B cell (primary cell): ENCODE results near the gene PFN1. TPM values are rescaled to one million over a fixed set of nuclear protein-coding genes. Genes with fewer than 3 reads are reported as not detected.

Source experiments
- ATAC-seq: fragments of 200-7000 bp; cut with Tn5 transposase; one replicate; pipeline ENCODE4 v1.10.0; 2021; ENCODE audit warnings: low read depth, mild to moderate bottlenecking, moderate number of reproducible peaks, moderate library complexity
- CTCF ChIA-PET: fragments of 350-600 bp; sonication (Branson Sonifier 250); formaldehyde crosslinking; loops from one replicate; lab custom pipeline; 2021; ENCODE audit warnings: antibody characterized with exemption, inconsistent platforms; lab: Charles Lee
- POLR2A ChIA-PET: fragments of 350-600 bp; sonication (Branson Sonifier 250); formaldehyde crosslinking; loops from one replicate; lab custom pipeline; 2021; ENCODE audit warnings: antibody characterized with exemption; lab: Charles Lee
- DNase-seq: peaks from one replicate; pipeline ENCODE4 v3.0.0; 2013
- H2AFZ ChIP-seq: 2 replicates; pipeline ENCODE4 v1.6.1; 2012; ENCODE audit warnings: mild to moderate bottlenecking, low read depth, low read length; ENCODE audit not compliant: insufficient read depth, poor library complexity, severe bottlenecking
- H3K27ac ChIP-seq, 2 donors: 1 replicate in 1 of 2; 2 replicates in 1 of 2; pipeline ENCODE4 v1.5.1; 2012 to 2013; ENCODE audit warnings: low read length in 2 of 2, mild to moderate bottlenecking in 2 of 2, moderate library complexity in 1 of 2
- H3K27me3 ChIP-seq, 4 experiments: fragments of 200-600 bp in 1 of 4; sonication (generic) in 1 of 4; replicated peaks in 1 of 4; 1 replicate in 2 of 4; 2 replicates in 2 of 4; pipeline versions ENCODE4 v1.6.1 to v1.7.0; 2013 to 2016; ENCODE audit warnings: low read length in 3 of 4, mild to moderate bottlenecking in 2 of 4, mixed read lengths in 1 of 4, moderate library complexity in 1 of 4; ENCODE audit not compliant: insufficient read depth in 4 of 4, control insufficient read depth in 3 of 4; ENCODE audit errors: control extremely low read depth in 1 of 4
- H3K36me3 ChIP-seq, 2 experiments: replicated peaks in 1 of 2; 1 replicate in 1 of 2; 2 replicates in 1 of 2; pipeline versions ENCODE4 v1.6.1 to v1.7.1; 2013; ENCODE audit warnings: low read length in 1 of 2; ENCODE audit not compliant: insufficient read depth in 2 of 2, control insufficient read depth in 1 of 2; ENCODE audit errors: control extremely low read depth in 1 of 2, extremely low read depth in 1 of 2
- H3K4me1 ChIP-seq, 2 donors: fragments of 200-600 bp in 1 of 2; sonication (generic) in 1 of 2; 1 replicate in 1 of 2; 2 replicates in 1 of 2; pipeline versions ENCODE4 v1.5.1 to v1.6.1; 2013 to 2017; ENCODE audit warnings: low read length in 2 of 2; ENCODE audit not compliant: control insufficient read depth in 2 of 2, insufficient read depth in 2 of 2
- H3K4me2 ChIP-seq: replicated peaks from 2 replicates; pipeline ENCODE3; 2012; ENCODE audit warnings: mild to moderate bottlenecking, low read depth, low read length; ENCODE audit not compliant: poor library complexity, severe bottlenecking
- H3K4me3 ChIP-seq, 5 experiments: fragments of 200-600 bp in 1 of 5; sonication (generic) in 1 of 5; 1 replicate in 3 of 5; 2 replicates in 2 of 5; pipeline versions ENCODE4 v1.5.1 to v1.7.0; 2011 to 2016; ENCODE audit warnings: low read length in 4 of 5, mild to moderate bottlenecking in 4 of 5, low read depth in 2 of 5, control low read depth in 1 of 5, moderate library complexity in 1 of 5; ENCODE audit not compliant: insufficient read depth in 1 of 5; ENCODE audit errors: control extremely low read depth in 1 of 5, extremely low read depth in 1 of 5
- H3K79me2 ChIP-seq: fragments of 200-600 bp; sonication (generic); one replicate; pipeline ENCODE4 v1.6.0; 2016; ENCODE audit warnings: low read length; ENCODE audit not compliant: control insufficient read depth, insufficient read depth
- H3K9ac ChIP-seq: fragments of 200-600 bp; sonication (generic); 2 replicates; pipeline ENCODE4 v1.6.1; 2017; ENCODE audit warnings: mild to moderate bottlenecking, low read length, moderate library complexity
- H3K9me3 ChIP-seq, 3 donors: one replicate each; pipeline versions ENCODE4 v1.6.1 to v1.7.1; 2013; ENCODE audit warnings: low read length in 2 of 3; ENCODE audit not compliant: control insufficient read depth in 2 of 3, insufficient read depth in 1 of 3; ENCODE audit errors: control extremely low read depth in 1 of 3
- H4K20me1 ChIP-seq: 2 replicates; pipeline ENCODE4 v1.6.0; 2012; ENCODE audit warnings: mild to moderate bottlenecking, low read length; ENCODE audit not compliant: insufficient read depth, control insufficient read depth, poor library complexity, severe bottlenecking
- H3K27ac Mint-ChIP-seq: one replicate; pipeline ENCODE4 v1.8.0; 2021; ENCODE audit warnings: mixed read lengths
- H3K27me3 Mint-ChIP-seq: one replicate; pipeline ENCODE4 v1.8.0; 2021; ENCODE audit warnings: mixed read lengths
- H3K4me1 Mint-ChIP-seq: one replicate; pipeline ENCODE4 v1.8.0; 2021; ENCODE audit warnings: mixed read lengths
- H3K4me3 Mint-ChIP-seq: one replicate; pipeline ENCODE4 v1.8.0; 2021; ENCODE audit warnings: mixed read lengths
- H3K9me3 Mint-ChIP-seq: one replicate; pipeline ENCODE4 v1.8.0; 2022; ENCODE audit warnings: mixed read lengths; ENCODE audit not compliant: insufficient read depth
- EZH2 ChIP-seq: IDR thresholded peaks from 2 replicates; pipeline ENCODE4 v1.6.1; 2012; ENCODE audit warnings: borderline replicate concordance, low read depth, mild to moderate bottlenecking, moderate library complexity, low read length; ENCODE audit not compliant: insufficient read depth, poor library complexity, severe bottlenecking
- WGBS: methylation state at CpG from one replicate; pipeline ENCODE4 v1.1.5; 2013; ENCODE audit warnings: missing lambda C conversion rate; ENCODE audit not compliant: insufficient coverage; 5-methylcytosine and 5-hydroxymethylcytosine counted together
- intact Hi-C: fragments of 100-400 bp; cut with micrococcal nuclease; formaldehyde crosslinking; loops from one replicate; pipeline ENCODE4 v1.10.0; 2022
- polyA plus RNA-seq: library from polyadenylated mRNA; depleted of rRNA; stranded (reverse); fragments of >200 nt; gene quantifications from 2 replicates; pipeline ENCODE4 v1.2.3, GENCODE V29; 2012
- total RNA-seq, 2 donors: library from RNA; stranded (reverse); fragments of 120-200 nt in 1 of 2; gene quantifications; 1 replicate in 1 of 2; 2 replicates in 1 of 2; pipeline versions ENCODE4 v1.2.3 to v1.2.4, GENCODE V29; 2013 to 2022
- TF ChIP-seq, protein P1 (sequence below): fragments of 200-600 bp; IDR thresholded peaks from one replicate; pipeline ENCODE4 v1.8.0; 2022; ENCODE audit warnings: antibody characterized with exemption, mild to moderate bottlenecking

The PFN1 gene
- total and polyA plus RNA-seq, 2 donors (not counting 1 experiment from before 2014, with no cell fraction given): 330 to 609 TPM

DNA sequence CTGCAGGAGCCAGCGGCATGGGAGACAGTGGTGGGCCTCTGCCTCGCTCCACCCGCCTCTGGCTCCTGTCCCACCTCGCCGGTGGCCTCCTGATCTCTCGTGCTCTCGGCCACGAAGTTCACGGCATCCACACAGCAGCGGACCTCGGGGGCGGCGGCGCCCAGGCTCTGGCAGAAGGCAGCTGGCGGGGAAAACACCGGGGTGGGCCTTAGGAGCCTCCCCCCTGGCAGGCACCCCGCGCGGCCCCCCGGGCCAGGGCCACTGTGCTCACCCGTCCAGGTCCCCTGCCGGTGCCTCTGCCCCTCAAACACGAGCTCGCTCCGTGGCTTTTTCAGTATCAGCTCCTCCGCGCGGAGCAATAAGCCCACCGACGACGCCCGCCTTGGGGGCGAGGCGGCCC, 49.4 kb downstream of the PFN1 start:
- Mint-ChIP-seq H3K27ac (no peak overlapping the region), H3K27me3 (peaks cover 4% of the 10 kb centered on the region), H3K9me3 (no peaks in the 10 kb centered on the region), H3K4me1 (peaks cover 48% of the 10 kb centered on the region), H3K4me3 (peak overlapping the region; percentile 93)
- H2AFZ ChIP-seq: peak overlapping the region; percentile 69
- H4K20me1 ChIP-seq: no peaks in the 10 kb centered on the region
- no peak for ATAC-seq
- peaks cover 0 to 24% (median 10%) of the 10 kb centered on the region in 4 experiments for H3K27me3 ChIP-seq
- intact Hi-C loops: loop anchor here (1.0 kb wide), 2 partner anchors 68 to 179 kb away; partner anchors contain the start of genes SPAG7 and ZFP3
- ChIA-PET POLR2A (interaction anchor here (0.9 to 2.1 kb wide), 4 partner anchors 10 to 166 kb away, joined by 3 to 9 read pairs (median 4); partner anchors contain the start of genes RNF167, SLC25A11 and SPAG7), CTCF (interaction anchor here (0.7 to 1.8 kb wide), 5 partner anchors 9 to 72 kb away, joined by 3 to 7 read pairs (median 4); no protein-coding TSS in a partner anchor)
- WGBS: 23% methylated on average over 34 of the region's 34 CpGs
- no peak for TF ChIP-seq EZH2
- TF ChIP-seq, protein P1, sequence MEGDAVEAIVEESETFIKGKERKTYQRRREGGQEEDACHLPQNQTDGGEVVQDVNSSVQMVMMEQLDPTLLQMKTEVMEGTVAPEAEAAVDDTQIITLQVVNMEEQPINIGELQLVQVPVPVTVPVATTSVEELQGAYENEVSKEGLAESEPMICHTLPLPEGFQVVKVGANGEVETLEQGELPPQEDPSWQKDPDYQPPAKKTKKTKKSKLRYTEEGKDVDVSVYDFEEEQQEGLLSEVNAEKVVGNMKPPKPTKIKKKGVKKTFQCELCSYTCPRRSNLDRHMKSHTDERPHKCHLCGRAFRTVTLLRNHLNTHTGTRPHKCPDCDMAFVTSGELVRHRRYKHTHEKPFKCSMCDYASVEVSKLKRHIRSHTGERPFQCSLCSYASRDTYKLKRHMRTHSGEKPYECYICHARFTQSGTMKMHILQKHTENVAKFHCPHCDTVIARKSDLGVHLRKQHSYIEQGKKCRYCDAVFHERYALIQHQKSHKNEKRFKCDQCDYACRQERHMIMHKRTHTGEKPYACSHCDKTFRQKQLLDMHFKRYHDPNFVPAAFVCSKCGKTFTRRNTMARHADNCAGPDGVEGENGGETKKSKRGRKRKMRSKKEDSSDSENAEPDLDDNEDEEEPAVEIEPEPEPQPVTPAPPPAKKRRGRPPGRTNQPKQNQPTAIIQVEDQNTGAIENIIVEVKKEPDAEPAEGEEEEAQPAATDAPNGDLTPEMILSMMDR: no peak
- peaks cover 0 to 31% of the 10 kb centered on the region in 2 experiments for H3K36me3 ChIP-seq
- peaks cover 0 to 25% (median 0%) of the 10 kb centered on the region in 3 donors for H3K9me3 ChIP-seq
- H3K4me3 ChIP-seq: peak overlapping the region in 4 of 5 experiments; percentile 50 to 73 (median 66)
- no peak overlapping the region for H3K27ac ChIP-seq
- peaks cover 45 to 53% of the 10 kb centered on the region in 2 donors for H3K4me1 ChIP-seq
- H3K4me2 ChIP-seq: peak overlapping the region; percentile 98
- DNase-seq: no peak
- no peaks in the 10 kb centered on the region for H3K79me2 ChIP-seq
- peak overlapping the region; percentile 68 for H3K9ac ChIP-seq

DNA sequence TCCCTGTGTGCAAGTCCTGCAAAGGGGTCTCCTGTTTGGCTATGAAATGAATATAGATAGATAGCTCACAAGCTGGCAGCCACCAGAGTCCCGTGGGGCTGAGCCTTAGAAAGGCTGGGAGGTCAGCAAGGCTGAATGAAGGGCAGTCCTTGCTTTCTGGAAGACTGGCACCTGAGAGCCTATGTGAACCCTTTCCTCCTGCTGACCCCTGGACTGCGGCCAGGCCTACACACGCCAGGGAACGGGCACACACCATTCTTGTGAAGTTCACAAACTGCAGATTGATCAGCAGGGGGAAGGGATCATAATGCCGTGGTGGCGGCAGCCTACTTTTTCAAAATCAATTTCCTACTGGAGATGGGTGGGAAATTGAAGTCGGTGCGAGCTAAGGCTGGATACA, 50.0 kb downstream of the PFN1 start:
- no peak overlapping the region for H3K27ac ChIP-seq
- no peaks in the 10 kb centered on the region for H3K9me3 Mint-ChIP-seq
- peak overlapping the region in 1 of 5 experiments; percentile 66 for H3K4me3 ChIP-seq
- H4K20me1 ChIP-seq: no peaks in the 10 kb centered on the region
- intact Hi-C loops: no loop called here
- 95% methylated on average over 6 of the region's 8 CpGs for WGBS
- no peak for TF ChIP-seq EZH2
- TF ChIP-seq, protein P1: no peak
- peak overlapping the region; percentile 80 for H3K4me3 Mint-ChIP-seq
- H3K4me2 ChIP-seq: peak overlapping the region; percentile 98
- no peaks in the 10 kb centered on the region for H3K27me3 Mint-ChIP-seq
- DNase-seq: no peak
- H3K27ac Mint-ChIP-seq: peak overlapping the region; percentile 37
- H3K4me1 Mint-ChIP-seq: peaks cover 44% of the 10 kb centered on the region
- peaks cover 0 to 25% (median 0%) of the 10 kb centered on the region in 3 donors for H3K9me3 ChIP-seq
- H3K9ac ChIP-seq: peak overlapping the region; percentile 68
- CTCF ChIA-PET: interaction anchor here (1.0 to 1.8 kb wide), 2 partner anchors 8 to 163 kb away, joined by 6 to 7 read pairs; no protein-coding TSS in a partner anchor
- no peaks in the 10 kb centered on the region for H3K79me2 ChIP-seq
- peaks cover 43 to 48% of the 10 kb centered on the region in 2 donors for H3K4me1 ChIP-seq
- peaks cover 0 to 36% of the 10 kb centered on the region in 2 experiments for H3K36me3 ChIP-seq
- ATAC-seq: no peak
- no peak overlapping the region for H2AFZ ChIP-seq
- POLR2A ChIA-PET: no interaction called here
- peaks cover 0 to 24% (median 10%) of the 10 kb centered on the region in 4 experiments for H3K27me3 ChIP-seq
